Activated B cell treated with CpG ODN at 0.5 μM for 24 hours (primary cell): ENCODE measurements around the gene SFMBT1. TPM values are rescaled to one million over a fixed set of nuclear protein-coding genes. Genes with fewer than 3 reads are reported as not detected.
A peak's percentile ranks its signal among the peaks of the same experiment; 100 is the strongest.

Source experiments
- ATAC-seq: fragments of 200-7000 bp; cut with Tn5 transposase; one replicate; pipeline ENCODE4 v1.10.0; 2021; ENCODE audit warnings: low read depth, mild to moderate bottlenecking, moderate library complexity
- CTCF ChIA-PET: fragments of 350-600 bp; sonication (Branson Sonifier 250); formaldehyde crosslinking; loops from one replicate; lab custom pipeline; 2021; ENCODE audit warnings: antibody characterized with exemption; lab: Charles Lee
- POLR2A ChIA-PET: fragments of 350-600 bp; sonication (Branson Sonifier 250); formaldehyde crosslinking; loops from one replicate; lab custom pipeline; 2021; ENCODE audit warnings: antibody characterized with exemption; lab: Charles Lee
- DNase-seq: peaks from one replicate; pipeline ENCODE4 v3.0.0; 2022
- H3K27ac Mint-ChIP-seq: one replicate; pipeline ENCODE4 v1.8.0; 2020; ENCODE audit warnings: mixed read lengths
- H3K27me3 Mint-ChIP-seq: one replicate; pipeline ENCODE4 v1.8.0; 2021; ENCODE audit warnings: mixed read lengths
- H3K36me3 Mint-ChIP-seq: one replicate; pipeline ENCODE4 v1.8.0; 2021; ENCODE audit warnings: low read depth, mixed read lengths
- H3K4me1 Mint-ChIP-seq: one replicate; pipeline ENCODE4 v1.8.0; 2021; ENCODE audit warnings: mixed read lengths
- H3K4me3 Mint-ChIP-seq: one replicate; pipeline ENCODE4 v1.8.0; 2020; ENCODE audit warnings: mild to moderate bottlenecking, mixed read lengths
- H3K9me3 Mint-ChIP-seq: one replicate; pipeline ENCODE4 v1.8.0; 2020; ENCODE audit warnings: mixed read lengths
- CTCF ChIP-seq: fragments of 200-600 bp; IDR thresholded peaks from one replicate; pipeline ENCODE4 v1.8.0; 2022; ENCODE audit warnings: antibody characterized with exemption, mild to moderate bottlenecking
- intact Hi-C: fragments of 100-400 bp; cut with micrococcal nuclease; formaldehyde crosslinking; loops from one replicate; pipeline ENCODE4 v1.15.1; 2024
- total RNA-seq: library from RNA; stranded (reverse); gene quantifications from 2 replicates; pipeline ENCODE4 v1.2.3, GENCODE V29; 2022

SFMBT1 gene
- total RNA-seq, 1 donor from 2014 or later = 31.6 TPM

DNA sequence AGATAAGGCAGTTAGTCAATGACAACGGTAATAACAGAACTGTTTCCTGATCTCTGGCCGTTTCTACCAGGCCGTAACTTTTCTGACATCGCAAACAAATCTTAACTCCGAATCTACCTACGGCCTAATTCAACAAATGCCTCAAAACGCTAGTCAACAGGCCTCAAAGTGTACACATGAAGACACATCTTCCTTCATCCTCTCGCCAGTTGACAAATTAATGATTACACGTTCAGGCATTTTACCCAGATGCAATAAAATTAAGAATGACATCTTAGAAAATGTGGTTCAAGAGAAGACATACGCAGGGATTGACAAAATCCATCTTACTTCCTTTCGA is 1.5 kb downstream of the SFMBT1 start:
- intact Hi-C loops = loop anchor here (2.0 to 10.0 kb wide), 3 partner anchors 14 to 510 kb away; partner anchors contain the start of genes NT5DC2 and UQCC5
- H3K27me3 Mint-ChIP-seq = no peaks in the 10 kb centered on the region
- H3K27ac Mint-ChIP-seq = peak overlapping the region; percentile 97
- peak overlapping the region; percentile 95 for H3K4me3 Mint-ChIP-seq
- ChIA-PET POLR2A (interaction anchor here (0.6 to 3.0 kb wide), 6 partner anchors 13 to 273 kb away, joined by 3 to 22 read pairs (median 6); partner anchors contain the start of gene NEK4), CTCF (interaction anchor here (0.9 to 1.7 kb wide), 3 partner anchors 86 to 109 kb away, joined by 3 to 7 read pairs (median 4); no protein-coding TSS in a partner anchor)
- peaks cover 40% of the 10 kb centered on the region for H3K4me1 Mint-ChIP-seq
- no peak for ATAC-seq
- no peak for DNase-seq
- H3K9me3 Mint-ChIP-seq = no peaks in the 10 kb centered on the region
- peaks cover 4% of the 10 kb centered on the region for H3K36me3 Mint-ChIP-seq
- TF ChIP-seq CTCF = no peak

- POLR2A ChIA-PET = interaction anchor here (0.5 to 3.0 kb wide), 6 partner anchors 12 to 358 kb away, joined by 3 to 22 read pairs (median 6); partner anchors contain the start of gene PBRM1
- Mint-ChIP-seq H3K4me1 (peaks cover 46% of the 10 kb centered on the region), H3K36me3 (peaks cover 4% of the 10 kb centered on the region), H3K4me3 (peak overlapping the region; percentile 38), H3K27me3 (no peaks in the 10 kb centered on the region), H3K9me3 (no peaks in the 10 kb centered on the region), H3K27ac (peak overlapping the region; percentile 97)
- intact Hi-C loops = loop anchor here (2.0 to 10.0 kb wide), 3 partner anchors 13 to 509 kb away; partner anchors contain the start of genes NT5DC2 and UQCC5
- DNase-seq = no peak
- ATAC-seq = no peak
- CTCF ChIA-PET = interaction anchor here (1.7 kb wide), 1 partner anchor 109 kb away, joined by 7 read pairs; no protein-coding TSS in a partner anchor
- TF ChIP-seq CTCF = no peak
Measured at GRCh38 chr3:53043738-53044137, 2.1 kb downstream of the SFMBT1 start.

GRCh38 chr3:53042651-53043050 is 3.2 kb downstream of the SFMBT1 start:
- Mint-ChIP-seq H3K36me3 (peaks cover 4% of the 10 kb centered on the region), H3K9me3 (no peaks in the 10 kb centered on the region), H3K27ac (peak overlapping the region; percentile 62), H3K4me1 (peaks cover 50% of the 10 kb centered on the region), H3K27me3 (no peaks in the 10 kb centered on the region), H3K4me3 (no peak overlapping the region)
- no peak for TF ChIP-seq CTCF
- ATAC-seq (no peak), DNase-seq (no peak)
- ChIA-PET POLR2A (interaction anchor here (0.9 to 2.9 kb wide), 3 partner anchors 11 to 357 kb away, joined by 3 to 9 read pairs (median 4); partner anchors contain the start of gene PBRM1), CTCF (no interaction called here)
- intact Hi-C loops = loop anchor here (1.0 to 10.0 kb wide), 3 partner anchors 35 to 508 kb away; partner anchors contain the start of genes NT5DC2 and UQCC5

- ChIA-PET POLR2A (interaction anchor here (0.7 kb wide), 1 partner anchor 9 kb away, joined by 7 read pairs; no protein-coding TSS in a partner anchor), CTCF (no interaction called here)
- intact Hi-C loops = loop anchor here (5.0 to 10.0 kb wide), 2 partner anchors 33 to 506 kb away; partner anchors contain the start of genes NT5DC2 and UQCC5
- no peak for DNase-seq
- H3K9me3 Mint-ChIP-seq = no peaks in the 10 kb centered on the region
- TF ChIP-seq CTCF = no peak
- H3K27me3 Mint-ChIP-seq = no peaks in the 10 kb centered on the region
- H3K36me3 Mint-ChIP-seq = peaks cover 4% of the 10 kb centered on the region
- ATAC-seq = no peak
- H3K27ac Mint-ChIP-seq = no peak overlapping the region
- H3K4me1 Mint-ChIP-seq = peaks cover 45% of the 10 kb centered on the region
- no peak overlapping the region for H3K4me3 Mint-ChIP-seq
Measured at GRCh38 chr3:53040351-53040820, 5.5 kb downstream of the SFMBT1 start.

- no peak for DNase-seq
- H3K27ac Mint-ChIP-seq = no peak overlapping the region
- peaks cover 41% of the 10 kb centered on the region for H3K4me1 Mint-ChIP-seq
- CTCF ChIA-PET = no interaction called here
- H3K36me3 Mint-ChIP-seq = no peaks in the 10 kb centered on the region
- no peak for ATAC-seq
- no peaks in the 10 kb centered on the region for H3K9me3 Mint-ChIP-seq
- POLR2A ChIA-PET = no interaction called here
- no peak for TF ChIP-seq CTCF
- no peak overlapping the region for H3K4me3 Mint-ChIP-seq
- intact Hi-C loops = no loop called here
- no peaks in the 10 kb centered on the region for H3K27me3 Mint-ChIP-seq
Measured at GRCh38 chr3:53039376-53039752, 6.5 kb downstream of the SFMBT1 start.
